Activated CD4-positive, alpha-beta T cell treated with anti-CD3 and anti-CD28 coated beads for 4 hours (primary cell): ENCODE data around the gene FCHO1.
A peak's percentile ranks its signal among the peaks of the same experiment; 100 is the strongest.

ENCODE experiments used
- DNase-seq, 2 donors: peaks; one replicate each; pipeline ENCODE4 v3.0.0-alpha.2; 2020

The FCHO1 gene, protein sequence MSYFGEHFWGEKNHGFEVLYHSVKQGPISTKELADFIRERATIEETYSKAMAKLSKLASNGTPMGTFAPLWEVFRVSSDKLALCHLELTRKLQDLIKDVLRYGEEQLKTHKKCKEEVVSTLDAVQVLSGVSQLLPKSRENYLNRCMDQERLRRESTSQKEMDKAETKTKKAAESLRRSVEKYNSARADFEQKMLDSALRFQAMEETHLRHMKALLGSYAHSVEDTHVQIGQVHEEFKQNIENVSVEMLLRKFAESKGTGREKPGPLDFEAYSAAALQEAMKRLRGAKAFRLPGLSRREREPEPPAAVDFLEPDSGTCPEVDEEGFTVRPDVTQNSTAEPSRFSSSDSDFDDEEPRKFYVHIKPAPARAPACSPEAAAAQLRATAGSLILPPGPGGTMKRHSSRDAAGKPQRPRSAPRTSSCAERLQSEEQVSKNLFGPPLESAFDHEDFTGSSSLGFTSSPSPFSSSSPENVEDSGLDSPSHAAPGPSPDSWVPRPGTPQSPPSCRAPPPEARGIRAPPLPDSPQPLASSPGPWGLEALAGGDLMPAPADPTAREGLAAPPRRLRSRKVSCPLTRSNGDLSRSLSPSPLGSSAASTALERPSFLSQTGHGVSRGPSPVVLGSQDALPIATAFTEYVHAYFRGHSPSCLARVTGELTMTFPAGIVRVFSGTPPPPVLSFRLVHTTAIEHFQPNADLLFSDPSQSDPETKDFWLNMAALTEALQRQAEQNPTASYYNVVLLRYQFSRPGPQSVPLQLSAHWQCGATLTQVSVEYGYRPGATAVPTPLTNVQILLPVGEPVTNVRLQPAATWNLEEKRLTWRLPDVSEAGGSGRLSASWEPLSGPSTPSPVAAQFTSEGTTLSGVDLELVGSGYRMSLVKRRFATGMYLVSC

DNA sequence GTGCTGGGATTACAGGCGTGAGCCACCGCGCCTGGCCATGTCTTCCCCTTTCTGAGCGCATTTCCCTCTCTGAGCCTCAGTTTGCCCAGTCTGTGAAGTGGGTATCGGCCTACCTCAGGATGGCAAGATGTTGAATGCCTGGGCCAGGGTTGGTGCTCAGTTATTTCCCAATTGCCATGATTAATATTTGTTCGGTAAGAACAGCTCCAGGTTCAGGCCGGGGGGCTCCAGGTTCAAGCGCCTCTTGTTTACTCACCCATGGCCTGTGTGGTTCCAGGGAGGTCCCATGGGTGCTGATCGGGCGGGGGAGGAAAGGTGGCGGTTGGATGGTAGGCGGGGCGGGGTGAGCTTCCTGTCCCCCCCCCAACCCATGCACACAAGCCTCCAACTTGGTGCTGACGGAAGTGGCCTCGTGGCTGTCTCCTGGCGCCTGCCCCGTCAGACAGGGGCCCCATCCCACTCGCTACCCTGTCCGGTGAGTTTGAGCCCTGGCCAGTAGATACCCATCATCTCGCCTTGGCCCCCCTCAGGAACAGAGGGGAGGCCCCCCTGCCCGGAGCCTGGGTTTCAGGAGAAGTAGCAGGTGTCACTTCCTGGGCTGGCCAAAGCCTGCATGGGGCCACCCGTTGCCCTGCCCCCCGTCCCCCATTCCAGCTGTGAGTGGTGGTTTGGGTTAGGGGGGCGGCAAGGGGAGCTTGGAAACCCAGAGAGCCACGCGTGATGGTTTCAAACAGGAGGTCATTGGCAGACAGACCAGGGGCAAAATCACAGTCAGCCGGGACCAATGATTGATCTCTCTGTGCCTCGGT lies at the start of gene FCHO1:
FCHO1 (plus strand) TSS at position 375 of the 809 bp plus-strand sequence. CDS start 3,688 bp downstream, outside the sequence.
- DNase-seq, result peak; percentile 87 to 90

GRCh38 chr19:17703824-17704463 lies 47.3 kb upstream of the FCHO1 start:
- peak; percentile 61 to 73 for DNase-seq

DNA sequence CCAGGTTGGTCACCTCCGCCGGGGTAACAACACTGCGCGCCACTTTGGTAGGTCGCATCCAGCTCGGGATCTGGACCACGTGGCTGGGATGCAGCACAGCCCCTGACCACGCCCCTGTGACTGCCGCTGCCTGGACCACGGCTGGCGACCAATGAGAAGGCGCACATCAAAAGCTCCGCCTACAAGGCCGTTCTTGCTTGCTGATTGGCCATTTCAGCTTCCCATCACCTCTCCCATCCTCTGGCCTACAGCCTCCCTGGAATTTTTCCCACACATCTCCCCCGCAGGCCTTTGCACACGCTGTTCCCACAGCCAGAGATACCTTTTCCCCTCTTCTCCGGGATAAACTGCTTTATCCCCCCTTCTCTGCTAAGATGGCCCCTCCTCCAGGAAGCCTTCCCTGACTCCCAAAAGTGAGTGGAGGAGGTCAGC lies 44.5 kb upstream of the FCHO1 start:
- no peak for DNase-seq

- DNase-seq, result no peak
Measured at GRCh38 chr19:17711851-17712250, 39.4 kb upstream of the FCHO1 start.

GRCh38 chr19:17716309-17716929 lies 34.9 kb upstream of the FCHO1 start:
- DNase-seq, result no peak

DNA sequence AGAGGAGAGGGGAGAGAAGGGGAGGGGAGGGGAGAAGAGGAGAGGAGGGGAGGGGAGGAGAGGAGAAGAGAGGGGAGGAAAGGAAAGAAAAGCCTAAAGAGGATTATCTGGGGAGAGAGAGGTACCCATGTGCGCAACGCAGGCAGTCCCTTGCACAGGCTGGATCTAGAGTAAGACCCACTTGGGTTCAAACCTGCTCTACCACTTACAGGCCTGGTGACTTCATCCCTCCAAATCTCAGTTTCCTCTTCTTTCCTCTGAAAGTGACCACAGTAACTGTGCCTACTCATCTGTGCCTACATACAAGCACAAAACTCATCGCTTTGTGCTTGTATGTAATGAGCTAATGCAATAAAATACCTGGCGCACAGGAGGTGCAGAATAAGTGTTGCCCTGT lies 32.7 kb upstream of the FCHO1 start:
- DNase-seq, result no peak

GRCh38 chr19:17718947-17719711 lies 32.1 kb upstream of the FCHO1 start, which contains the start of gene MAP1S:
TSS of gene MAP1S (plus strand) at chr19:17719480. CDS start at chr19:17719503, 23 bp downstream.
- DNase-seq, result peak; percentile 57 to 58

DNA sequence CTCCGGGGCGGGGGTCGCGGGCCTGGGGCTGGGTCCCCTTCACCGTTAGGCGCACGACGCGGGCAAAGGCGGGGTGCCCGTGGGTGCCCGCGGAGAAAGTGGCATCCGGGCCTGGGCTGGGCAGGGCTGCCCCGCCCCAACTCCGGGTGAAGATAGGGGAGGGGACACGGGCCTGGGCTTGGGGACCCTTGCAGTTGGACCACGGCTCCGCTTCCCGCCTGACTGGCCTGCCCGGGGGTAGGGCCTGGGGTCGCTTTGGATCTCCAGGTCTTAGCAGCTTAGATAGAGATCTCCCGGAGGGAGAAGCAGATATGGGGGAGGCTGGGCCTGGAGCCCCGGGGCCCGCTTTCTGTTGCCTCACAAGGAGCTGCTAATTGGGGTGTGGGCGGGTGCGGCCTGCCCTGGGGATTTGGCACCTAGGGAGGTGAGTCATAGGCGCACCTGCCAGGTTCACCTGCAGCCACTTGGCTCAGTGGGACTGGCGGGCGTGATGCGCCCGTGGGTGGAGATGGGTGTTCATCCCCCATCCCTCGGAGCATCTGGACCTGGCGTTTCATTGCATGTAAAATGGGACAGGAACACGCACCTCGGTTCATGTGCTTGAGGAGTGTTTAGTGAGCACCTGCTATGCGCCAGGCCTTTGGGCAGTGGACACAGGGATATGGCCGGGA lies 31.4 kb upstream of the FCHO1 start:
- peak; percentile 71 to 75 for DNase-seq

- DNase-seq, result no peak
Measured at GRCh38 chr19:17720440-17720839, 30.8 kb upstream of the FCHO1 start.

DNA sequence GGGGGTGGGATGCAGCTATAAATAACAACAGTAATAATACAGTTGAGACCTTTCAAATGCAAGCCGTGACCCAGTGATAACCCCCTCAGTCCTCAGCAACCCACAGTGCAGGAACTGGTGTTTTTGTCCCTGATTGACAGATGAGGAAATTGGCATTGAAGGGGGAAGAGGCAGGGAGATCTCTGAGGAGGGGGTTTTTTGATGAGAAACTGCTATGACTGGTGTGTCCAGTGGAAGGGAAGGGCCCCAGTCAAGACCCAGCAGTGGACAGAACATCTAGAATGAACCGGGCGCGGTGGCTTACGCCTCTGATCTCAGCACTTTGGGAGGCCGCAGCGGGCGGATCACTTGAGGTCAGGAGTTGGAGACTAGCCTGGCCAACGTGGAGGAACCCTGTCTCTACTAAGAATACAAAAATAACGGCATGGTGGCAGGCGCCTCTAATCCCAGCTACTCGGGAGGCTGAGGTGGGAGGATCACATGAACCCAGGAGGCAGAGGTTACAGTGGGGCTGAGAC lies 30.1 kb upstream of the FCHO1 start:
- DNase-seq, result no peak

GRCh38 chr19:17721821-17722220 lies 29.5 kb upstream of the FCHO1 start:
- no peak for DNase-seq

DNA sequence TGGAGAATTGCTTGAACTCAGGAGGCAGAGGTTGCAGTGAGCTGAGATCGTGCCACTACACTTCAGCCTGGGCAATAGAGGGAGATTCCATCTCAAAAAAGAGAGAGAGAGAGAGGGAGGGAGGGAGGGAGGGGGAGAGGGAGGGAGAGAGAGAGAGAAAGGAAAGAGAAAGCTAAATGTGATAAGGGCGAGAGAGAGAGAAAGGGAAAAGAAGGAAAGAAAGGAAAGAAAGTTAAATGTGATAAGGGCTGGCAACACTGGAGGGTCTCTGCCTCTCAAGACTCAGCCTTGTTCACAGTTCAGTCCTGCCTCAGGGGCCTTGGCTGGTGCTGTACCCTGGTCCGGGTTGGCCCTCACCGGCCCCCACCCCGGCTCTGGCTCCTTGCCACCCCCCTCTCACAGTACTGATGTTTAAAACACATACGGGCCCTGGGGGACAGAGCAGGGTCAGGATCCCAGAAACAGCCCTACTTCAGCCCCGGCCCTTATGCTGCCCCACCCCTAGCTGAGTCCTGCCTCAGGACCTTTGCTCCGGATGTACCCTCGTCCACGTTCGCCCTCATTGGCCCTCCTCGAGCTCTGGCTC lies 28.5 kb upstream of the FCHO1 start:
- DNase-seq, result no peak

DNA sequence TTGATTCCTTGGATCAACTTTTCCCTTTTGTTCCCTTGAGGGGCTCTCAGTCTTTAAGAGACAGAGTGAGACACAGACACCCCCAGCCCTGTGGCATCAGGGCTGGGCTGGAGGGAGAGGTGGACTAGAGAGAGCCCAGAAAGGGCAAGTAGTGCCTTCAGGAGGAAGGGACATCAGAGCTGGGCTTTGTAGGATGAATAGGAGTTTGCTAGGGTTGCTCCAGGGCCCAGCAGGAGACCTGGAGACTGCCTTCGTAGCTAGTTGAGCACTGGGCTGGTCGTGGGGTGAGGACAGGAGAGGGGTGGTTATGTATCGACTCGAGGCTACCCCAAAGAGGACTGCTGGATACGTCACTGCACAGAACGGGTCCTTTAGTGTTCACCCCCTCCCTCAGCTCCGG lies 26.6 kb upstream of the FCHO1 start:
- no peak for DNase-seq

GRCh38 chr19:17725422-17726078 lies 25.7 kb upstream of the FCHO1 start:
- DNase-seq, result no peak

DNA sequence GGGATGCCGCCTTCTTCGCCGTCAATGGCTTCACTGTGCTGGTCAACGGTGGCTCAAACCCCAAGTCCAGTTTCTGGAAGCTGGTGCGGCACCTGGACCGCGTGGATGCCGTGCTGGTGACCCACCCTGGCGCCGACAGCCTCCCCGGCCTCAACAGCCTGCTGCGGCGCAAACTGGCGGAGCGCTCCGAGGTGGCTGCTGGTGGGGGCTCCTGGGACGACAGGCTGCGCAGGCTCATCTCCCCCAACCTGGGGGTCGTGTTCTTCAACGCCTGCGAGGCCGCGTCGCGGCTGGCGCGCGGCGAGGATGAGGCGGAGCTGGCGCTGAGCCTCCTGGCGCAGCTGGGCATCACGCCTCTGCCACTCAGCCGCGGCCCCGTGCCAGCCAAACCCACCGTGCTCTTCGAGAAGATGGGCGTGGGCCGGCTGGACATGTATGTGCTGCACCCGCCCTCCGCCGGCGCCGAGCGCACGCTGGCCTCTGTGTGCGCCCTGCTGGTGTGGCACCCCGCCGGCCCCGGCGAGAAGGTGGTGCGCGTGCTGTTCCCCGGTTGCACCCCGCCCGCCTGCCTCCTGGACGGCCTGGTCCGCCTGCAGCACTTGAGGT lies 25.0 kb upstream of the FCHO1 start:
- no peak for DNase-seq

GRCh38 chr19:17726964-17727773 lies 24.1 kb upstream of the FCHO1 start:
- no peak for DNase-seq

DNA sequence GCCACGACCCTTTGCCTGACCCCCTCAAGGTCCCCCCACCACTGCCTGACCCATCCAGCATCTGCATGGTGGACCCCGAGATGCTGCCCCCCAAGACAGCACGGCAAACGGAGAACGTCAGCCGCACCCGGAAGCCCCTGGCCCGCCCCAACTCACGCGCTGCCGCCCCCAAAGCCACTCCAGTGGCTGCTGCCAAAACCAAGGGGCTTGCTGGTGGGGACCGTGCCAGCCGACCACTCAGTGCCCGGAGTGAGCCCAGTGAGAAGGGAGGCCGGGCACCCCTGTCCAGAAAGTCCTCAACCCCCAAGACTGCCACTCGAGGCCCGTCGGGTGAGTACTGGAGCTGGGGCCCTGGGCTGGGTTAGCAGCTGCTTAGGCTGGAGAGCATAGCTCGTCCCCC lies 23.4 kb upstream of the FCHO1 start:
- DNase-seq, result no peak

GRCh38 chr19:17733127-17733526 lies 18.1 kb upstream of the FCHO1 start:
- no peak for DNase-seq
